SU-DHL-6 (cell line): Measurements from ENCODE around the gene SNN.

Source experiments
- CTCF ChIP-seq: fragments of 200-600 bp; sonication (generic); IDR thresholded peaks from one replicate; pipeline ENCODE4 v1.5.1; 2017; ENCODE audit warnings: antibody characterized with exemption, mild to moderate bottlenecking, low read length, moderate library complexity; ENCODE audit not compliant: insufficient read depth, poor library complexity, severe bottlenecking
- EZH2phosphoT487 ChIP-seq: fragments of 200-600 bp; sonication (generic), shearing (Covaris generic); conservative IDR thresholded peaks from 2 replicates; pipeline ENCODE4 v1.6.1; 2018; ENCODE audit warnings: mild to moderate bottlenecking, antibody characterized with exemption, low read length, moderate library complexity, mixed read lengths

DNA sequence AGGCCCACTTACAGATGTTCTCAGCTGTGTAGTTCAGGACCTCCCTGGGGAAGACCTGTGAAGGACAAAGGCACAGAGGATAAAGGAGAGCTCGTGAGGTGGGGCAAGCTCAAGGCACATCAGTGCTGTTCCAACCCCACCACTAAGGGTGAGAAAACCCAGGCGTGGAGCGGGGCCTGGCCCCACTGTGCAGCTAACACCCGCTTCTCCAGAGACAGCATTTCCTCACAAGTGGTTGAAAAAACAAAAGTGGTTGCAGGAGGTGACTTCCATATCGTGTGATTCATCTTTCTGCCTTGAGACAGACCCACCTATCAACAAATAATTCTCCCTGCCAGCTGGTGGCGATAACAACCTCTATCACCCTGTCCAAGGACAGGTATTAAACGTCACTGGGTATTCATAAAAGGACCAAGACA is 30.0 kb downstream of the SNN start:
- TF ChIP-seq CTCF = no peak
- TF ChIP-seq EZH2phosphoT487 = no peak
